ENCODE results near the gene TSPYL1.

GRCh38 chr6:116309657-116310056, 29.9 kb upstream of the TSPYL1 start:
- TF ChIP-seq CTCF (conservative IDR thresholded peaks at IDR 0.05): no peak
- no peak for TF ChIP-seq ZFX (IDR thresholded peaks at IDR 0.05)

Measured in C4-2B (cell line).